Measurements from ENCODE around the gene GLYATL3.

DNA sequence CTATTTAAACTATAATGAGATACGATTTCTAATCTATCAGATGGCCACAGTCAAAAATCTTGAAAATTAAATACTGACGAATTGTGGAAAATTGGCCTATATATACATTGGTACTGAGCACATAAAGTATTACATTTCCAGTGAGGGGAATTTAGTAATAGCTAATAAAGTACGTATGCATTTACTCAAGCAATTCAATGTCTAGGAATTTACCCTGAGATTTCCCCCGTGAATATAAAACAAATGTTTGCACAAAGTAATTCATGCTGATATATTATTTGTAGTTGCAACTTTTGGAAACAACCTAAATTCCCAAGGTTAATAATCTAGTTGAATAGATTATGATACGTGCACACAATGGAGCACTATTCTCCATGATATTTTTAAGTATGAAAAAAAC lies 36.1 kb downstream of the GLYATL3 start:
- TF ChIP-seq POLR2AphosphoS5 (IDR thresholded peaks at IDR 0.05), result no peak
- TF ChIP-seq, protein P1, sequence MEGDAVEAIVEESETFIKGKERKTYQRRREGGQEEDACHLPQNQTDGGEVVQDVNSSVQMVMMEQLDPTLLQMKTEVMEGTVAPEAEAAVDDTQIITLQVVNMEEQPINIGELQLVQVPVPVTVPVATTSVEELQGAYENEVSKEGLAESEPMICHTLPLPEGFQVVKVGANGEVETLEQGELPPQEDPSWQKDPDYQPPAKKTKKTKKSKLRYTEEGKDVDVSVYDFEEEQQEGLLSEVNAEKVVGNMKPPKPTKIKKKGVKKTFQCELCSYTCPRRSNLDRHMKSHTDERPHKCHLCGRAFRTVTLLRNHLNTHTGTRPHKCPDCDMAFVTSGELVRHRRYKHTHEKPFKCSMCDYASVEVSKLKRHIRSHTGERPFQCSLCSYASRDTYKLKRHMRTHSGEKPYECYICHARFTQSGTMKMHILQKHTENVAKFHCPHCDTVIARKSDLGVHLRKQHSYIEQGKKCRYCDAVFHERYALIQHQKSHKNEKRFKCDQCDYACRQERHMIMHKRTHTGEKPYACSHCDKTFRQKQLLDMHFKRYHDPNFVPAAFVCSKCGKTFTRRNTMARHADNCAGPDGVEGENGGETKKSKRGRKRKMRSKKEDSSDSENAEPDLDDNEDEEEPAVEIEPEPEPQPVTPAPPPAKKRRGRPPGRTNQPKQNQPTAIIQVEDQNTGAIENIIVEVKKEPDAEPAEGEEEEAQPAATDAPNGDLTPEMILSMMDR (IDR thresholded peaks at IDR 0.05), result no peak
